Suprapubic skin (tissue), 4 donors: ENCODE results near the gene INPP5A. TPM values are rescaled to one million over a fixed set of nuclear protein-coding genes. Genes with fewer than 3 reads are reported as not detected.

Experiments used
- DNase-seq, 2 donors: peaks; one replicate each; pipeline ENCODE4 v3.0.0-alpha.2; 2019; ENCODE audit warnings: low spot score in 2 of 2
- H3K27ac ChIP-seq: fragments of 200-600 bp; sonication (generic); one replicate; pipeline ENCODE4 v1.5.1; 2019
- H3K27me3 ChIP-seq: fragments of 200-600 bp; sonication (generic); one replicate; pipeline ENCODE4 v1.5.1; 2019
- H3K36me3 ChIP-seq: fragments of 200-600 bp; sonication (generic); one replicate; pipeline ENCODE4 v1.5.1; 2019
- H3K4me1 ChIP-seq: fragments of 200-600 bp; sonication (generic); one replicate; pipeline ENCODE4 v1.5.1; 2019
- H3K4me3 ChIP-seq: fragments of 200-600 bp; sonication (generic); one replicate; pipeline ENCODE4 v1.5.1; 2019; ENCODE audit warnings: mild to moderate bottlenecking
- H3K9me3 ChIP-seq: fragments of 200-600 bp; sonication (generic); one replicate; pipeline ENCODE4 v1.5.1; 2019
- CTCF ChIP-seq, 2 donors: fragments of 200-600 bp in 1 of 2; fragments of 450-650 bp in 1 of 2; sonication (generic) in 1 of 2; IDR thresholded peaks; one replicate each; pipeline ENCODE4 v1.5.1; 2016 to 2019; ENCODE audit warnings: antibody characterized with exemption in 2 of 2, mild to moderate bottlenecking in 1 of 2, moderate library complexity in 1 of 2
- EP300 ChIP-seq: sonication (generic); formaldehyde crosslinking; IDR thresholded peaks from one replicate; pipeline ENCODE4 v1.6.1; 2017; ENCODE audit warnings: antibody characterized with exemption
- POLR2A ChIP-seq, 2 donors: fragments of 450-650 bp; IDR thresholded peaks; one replicate each; pipeline ENCODE4 v1.6.1; 2017; ENCODE audit warnings: antibody characterized with exemption in 2 of 2, mild to moderate bottlenecking in 2 of 2, moderate library complexity in 2 of 2
- POLR2AphosphoS5 ChIP-seq, 3 donors: sonication (generic); formaldehyde crosslinking; IDR thresholded peaks; one replicate each; pipeline ENCODE4 v1.6.1; 2017; ENCODE audit warnings: antibody characterized with exemption in 3 of 3
- WGBS: methylation state at CpG from one replicate; pipeline ENCODE4 v1.1.5; 2018; 5-methylcytosine and 5-hydroxymethylcytosine counted together
- total RNA-seq, 4 donors: library from RNA; depleted of rRNA; stranded (reverse); fragments of >200 nt; gene quantifications; one replicate each; pipeline ENCODE4 v1.1.0, GENCODE V29; 2016

INPP5A gene
- total RNA-seq, 4 donors from 2014 or later = 28.1 to 39.1 (median 32.3) TPM

GRCh38 chr10:132774181-132774901 lies 236.8 kb downstream of the INPP5A start:
- WGBS = 75% methylated on average over 29 of the region's 29 CpGs
- Histone ChIP-seq H3K4me1 (no peaks in the 10 kb centered on the region), H3K4me3 (no peak overlapping the region), H3K27ac (no peak overlapping the region), H3K27me3 (no peaks in the 10 kb centered on the region), H3K36me3 (peaks cover 35% of the 10 kb centered on the region), H3K9me3 (no peaks in the 10 kb centered on the region)
- TF ChIP-seq POLR2A (IDR thresholded peaks at IDR 0.05) = no peak
- TF ChIP-seq CTCF (IDR thresholded peaks at IDR 0.05) = no peak
- TF ChIP-seq EP300 = no peak
- TF ChIP-seq POLR2AphosphoS5 (IDR thresholded peaks at IDR 0.05) = no peak
- DNase-seq = no peak

- Histone ChIP-seq H3K27me3 (no peaks in the 10 kb centered on the region), H3K9me3 (no peaks in the 10 kb centered on the region), H3K36me3 (peaks cover 33% of the 10 kb centered on the region), H3K27ac (no peak overlapping the region), H3K4me3 (no peak overlapping the region), H3K4me1 (no peaks in the 10 kb centered on the region)
- 64% methylated on average over 6 of the region's 22 CpGs for WGBS
- no peak for TF ChIP-seq EP300
- TF ChIP-seq POLR2AphosphoS5 (IDR thresholded peaks at IDR 0.05) = no peak
- no peak for TF ChIP-seq CTCF (IDR thresholded peaks at IDR 0.05)
- TF ChIP-seq POLR2A (IDR thresholded peaks at IDR 0.05) = no peak
- DNase-seq = no peak
Measured at GRCh38 chr10:132774902-132775863, 237.6 kb downstream of the INPP5A start.

- Histone ChIP-seq H3K9me3 (no peaks in the 10 kb centered on the region), H3K4me3 (no peak overlapping the region), H3K27ac (no peak overlapping the region), H3K27me3 (no peaks in the 10 kb centered on the region), H3K4me1 (no peaks in the 10 kb centered on the region), H3K36me3 (peaks cover 40% of the 10 kb centered on the region)
- 93% methylated on average over 16 of the region's 18 CpGs for WGBS
- DNase-seq = no peak
- TF ChIP-seq EP300 (no peak), POLR2AphosphoS5 (IDR thresholded peaks at IDR 0.05) (no peak), CTCF (IDR thresholded peaks at IDR 0.05) (no peak), POLR2A (IDR thresholded peaks at IDR 0.05) (no peak)
Measured at GRCh38 chr10:132776186-132776585, 238.6 kb downstream of the INPP5A start.

- TF ChIP-seq CTCF (IDR thresholded peaks at IDR 0.05) = no peak
- no peak for TF ChIP-seq POLR2A (IDR thresholded peaks at IDR 0.05)
- no peak for TF ChIP-seq EP300
- no peak for TF ChIP-seq POLR2AphosphoS5 (IDR thresholded peaks at IDR 0.05)
- H3K27ac ChIP-seq = no peak overlapping the region
- no peaks in the 10 kb centered on the region for H3K9me3 ChIP-seq
- no peak overlapping the region for H3K4me3 ChIP-seq
- WGBS = 100% methylated on average over 2 of the region's 18 CpGs
- DNase-seq = no peak
- H3K27me3 ChIP-seq = no peaks in the 10 kb centered on the region
- H3K36me3 ChIP-seq = peaks cover 42% of the 10 kb centered on the region
- H3K4me1 ChIP-seq = no peaks in the 10 kb centered on the region
Measured at GRCh38 chr10:132776821-132777220, 239.2 kb downstream of the INPP5A start.

GRCh38 chr10:132777441-132777840 lies 239.9 kb downstream of the INPP5A start:
- Histone ChIP-seq H3K27ac (no peak overlapping the region), H3K4me1 (no peaks in the 10 kb centered on the region), H3K9me3 (no peaks in the 10 kb centered on the region), H3K27me3 (no peaks in the 10 kb centered on the region), H3K36me3 (peaks cover 48% of the 10 kb centered on the region), H3K4me3 (no peak overlapping the region)
- TF ChIP-seq CTCF (IDR thresholded peaks at IDR 0.05) (no peak), POLR2AphosphoS5 (IDR thresholded peaks at IDR 0.05) (no peak), EP300 (no peak), POLR2A (IDR thresholded peaks at IDR 0.05) (no peak)
- 95% methylated on average over 7 of the region's 14 CpGs for WGBS
- DNase-seq = no peak
